Choroid plexus epithelial cell (primary cell): ENCODE data around the gene PGA3.
"Not testable (repeated sequence)": the region's sequence is repeated elsewhere in the genome, so short reads cannot be mapped to it uniquely, and the experiment has no call there.

Source experiments
- DNase-seq: peaks from one replicate; pipeline ENCODE4 v3.0.0-alpha.2; 2010; ENCODE audit warnings: low read depth
- H3K4me3 ChIP-seq: 2 replicates; pipeline ENCODE4 v1.5.1; 2011; ENCODE audit warnings: low read depth, mild to moderate bottlenecking, control low read depth, low read length, moderate library complexity
- TF ChIP-seq, protein P1 (sequence below): conservative IDR thresholded peaks from 2 replicates; pipeline ENCODE4 v1.5.1; 2011; ENCODE audit warnings: low read depth, mild to moderate bottlenecking, control low read depth, inconsistent platforms, low read length, moderate library complexity

The PGA3 gene

DNA sequence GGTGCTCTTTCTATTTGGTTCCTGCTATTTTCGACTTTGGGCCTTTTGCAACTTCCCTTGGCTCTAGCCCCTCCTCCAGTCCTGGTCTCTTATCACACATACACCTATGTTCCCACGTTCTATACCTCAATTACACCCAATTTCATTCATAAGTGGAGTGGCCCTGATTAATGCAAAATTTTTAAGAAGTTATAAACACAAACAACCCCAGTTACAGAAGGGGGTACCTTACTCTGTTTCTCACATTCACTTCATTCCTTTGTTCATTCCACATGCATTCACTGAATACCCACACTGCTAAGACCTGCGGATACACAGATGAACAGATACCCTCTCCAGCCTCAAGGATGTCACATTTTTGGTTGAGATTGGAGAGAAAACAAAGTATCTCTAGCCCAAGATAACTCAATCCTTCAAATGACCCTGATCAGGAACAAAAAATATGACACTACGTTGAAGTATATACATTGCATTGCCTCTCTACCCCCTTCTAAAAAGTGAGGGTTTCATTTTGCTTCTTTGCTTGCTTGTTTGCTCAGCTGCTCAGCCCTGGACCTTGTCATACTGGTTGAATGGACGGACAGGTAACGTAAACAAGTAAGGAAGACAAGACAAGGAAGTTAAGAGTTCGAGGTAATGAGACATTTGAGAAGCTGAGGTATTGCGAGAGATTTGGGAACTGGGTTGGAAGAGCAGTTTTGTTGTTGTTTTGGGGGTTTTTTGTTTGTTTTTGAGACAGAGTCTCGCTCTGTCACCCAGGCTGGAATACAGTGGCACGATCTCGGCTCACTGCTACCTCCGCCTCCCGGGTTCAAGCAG, 38.5 kb upstream of the PGA3 start:
- H3K4me3 ChIP-seq = no peak overlapping the region
- no peak for DNase-seq
- TF ChIP-seq, protein P1, sequence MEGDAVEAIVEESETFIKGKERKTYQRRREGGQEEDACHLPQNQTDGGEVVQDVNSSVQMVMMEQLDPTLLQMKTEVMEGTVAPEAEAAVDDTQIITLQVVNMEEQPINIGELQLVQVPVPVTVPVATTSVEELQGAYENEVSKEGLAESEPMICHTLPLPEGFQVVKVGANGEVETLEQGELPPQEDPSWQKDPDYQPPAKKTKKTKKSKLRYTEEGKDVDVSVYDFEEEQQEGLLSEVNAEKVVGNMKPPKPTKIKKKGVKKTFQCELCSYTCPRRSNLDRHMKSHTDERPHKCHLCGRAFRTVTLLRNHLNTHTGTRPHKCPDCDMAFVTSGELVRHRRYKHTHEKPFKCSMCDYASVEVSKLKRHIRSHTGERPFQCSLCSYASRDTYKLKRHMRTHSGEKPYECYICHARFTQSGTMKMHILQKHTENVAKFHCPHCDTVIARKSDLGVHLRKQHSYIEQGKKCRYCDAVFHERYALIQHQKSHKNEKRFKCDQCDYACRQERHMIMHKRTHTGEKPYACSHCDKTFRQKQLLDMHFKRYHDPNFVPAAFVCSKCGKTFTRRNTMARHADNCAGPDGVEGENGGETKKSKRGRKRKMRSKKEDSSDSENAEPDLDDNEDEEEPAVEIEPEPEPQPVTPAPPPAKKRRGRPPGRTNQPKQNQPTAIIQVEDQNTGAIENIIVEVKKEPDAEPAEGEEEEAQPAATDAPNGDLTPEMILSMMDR = no peak

DNA sequence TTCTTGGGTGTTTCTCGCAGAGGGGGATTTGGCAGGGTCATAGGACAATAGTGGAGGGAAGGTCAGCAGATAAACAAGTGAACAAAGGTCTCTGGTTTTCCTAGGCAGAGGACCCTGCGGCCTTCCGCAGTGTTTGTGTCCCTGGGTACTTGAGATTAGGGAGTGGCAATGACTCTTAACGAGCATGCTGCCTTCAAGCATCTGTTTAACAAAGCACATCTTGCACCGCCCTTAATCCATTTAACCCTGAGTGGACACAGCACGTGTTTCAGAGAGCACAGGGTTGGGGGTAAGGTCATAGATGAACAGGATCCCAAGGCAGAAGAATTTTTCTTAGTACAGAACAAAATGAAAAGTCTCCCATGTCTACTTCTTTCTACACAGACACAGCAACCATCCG, 37.5 kb upstream of the PGA3 start:
- not testable (repeated sequence) for DNase-seq, H3K4me3 ChIP-seq

- DNase-seq, H3K4me3 ChIP-seq: not testable (repeated sequence)
Measured at GRCh38 chr11:61166331-61166730, 37.0 kb upstream of the PGA3 start.

DNA sequence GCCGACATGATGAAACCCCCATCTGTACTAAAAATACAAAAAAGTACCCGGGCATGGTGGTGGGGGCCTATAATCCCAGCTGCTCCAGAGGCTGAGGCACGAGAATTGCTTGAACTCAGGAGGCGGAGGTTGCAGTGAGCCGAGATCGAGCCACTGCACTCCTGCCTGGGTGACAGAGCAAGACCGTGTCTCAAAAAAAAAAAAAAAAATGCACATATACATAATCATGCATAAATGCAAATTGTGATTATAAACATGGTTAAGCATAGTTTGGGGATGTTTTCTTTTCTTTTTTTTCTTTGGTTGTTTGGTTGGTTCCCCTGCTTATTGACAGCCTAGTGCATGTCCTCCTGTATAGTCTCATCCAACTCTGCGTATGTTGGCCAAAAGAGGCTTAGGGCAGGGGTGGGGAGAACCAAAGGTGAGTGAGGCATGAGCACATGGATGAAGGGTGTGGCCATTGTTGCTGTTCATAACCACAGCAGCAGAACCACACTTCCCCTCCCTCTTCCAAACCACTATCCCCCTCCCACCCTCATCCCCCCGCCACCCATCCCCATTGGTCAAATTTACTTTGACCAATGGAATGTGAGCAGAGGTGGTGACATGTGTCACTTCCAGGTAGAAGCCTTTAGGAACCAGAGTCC, 35.1 kb upstream of the PGA3 start:
- DNase-seq = no peak
- no peak overlapping the region for H3K4me3 ChIP-seq
- TF ChIP-seq, protein P1 = no peak

DNA sequence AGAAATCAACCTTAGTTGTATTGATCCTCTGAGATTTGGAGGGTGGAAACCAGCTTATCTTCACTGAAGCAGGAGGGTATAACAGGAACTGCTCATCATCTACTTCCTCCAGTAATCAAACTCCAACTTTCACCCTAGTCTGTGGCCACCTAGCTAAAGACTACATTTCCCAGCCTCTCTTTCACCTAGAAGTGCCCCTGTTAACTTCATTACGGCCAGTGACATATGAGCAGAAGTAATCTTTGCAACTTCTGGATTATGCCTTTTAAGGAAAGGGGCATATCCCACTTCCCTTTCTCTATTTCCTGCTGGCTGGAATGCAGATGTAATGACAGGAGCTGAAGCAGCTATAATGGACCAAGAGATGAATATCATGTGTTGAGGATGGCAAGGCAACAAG, 34.5 kb upstream of the PGA3 start:
- DNase-seq = no peak
- TF ChIP-seq, protein P1 = no peak
- no peak overlapping the region for H3K4me3 ChIP-seq

- H3K4me3 ChIP-seq = no peak overlapping the region
- TF ChIP-seq, protein P1 = no peak
- no peak for DNase-seq
Measured at GRCh38 chr11:61170566-61170965, 32.7 kb upstream of the PGA3 start.

DNA sequence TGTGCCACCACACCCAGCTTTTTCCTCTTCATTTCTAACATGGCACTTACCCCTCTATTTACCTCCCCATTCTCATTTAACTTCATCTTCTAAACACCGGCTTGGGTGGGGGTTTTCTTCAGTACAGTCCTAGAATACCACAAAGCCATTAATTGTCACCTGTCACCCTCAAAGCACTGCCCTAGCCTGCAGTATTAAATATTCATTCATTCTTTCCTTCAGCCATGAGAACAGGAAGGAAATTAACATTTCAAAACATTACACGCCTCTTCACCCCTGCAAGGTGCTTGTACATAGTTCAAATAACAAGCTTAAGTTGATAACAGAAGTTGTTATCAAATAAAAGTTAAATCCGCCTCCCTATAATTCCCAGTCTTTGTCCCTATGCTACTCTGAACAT, 31.4 kb upstream of the PGA3 start:
- H3K4me3 ChIP-seq = no peak overlapping the region
- DNase-seq = no peak
- TF ChIP-seq, protein P1 = no peak

- H3K4me3 ChIP-seq = no peak overlapping the region
- no peak for DNase-seq
- TF ChIP-seq, protein P1 = no peak
Measured at GRCh38 chr11:61172356-61172755, 31.0 kb upstream of the PGA3 start.
